ENCODE data around the gene MAP3K5.

GRCh38 chr6:136662347-136663237, 129.7 kb downstream of the MAP3K5 start:
- TF ChIP-seq EP300 (IDR thresholded peaks at IDR 0.05) = no peak
- no peak for TF ChIP-seq POLR2AphosphoS5 (IDR thresholded peaks at IDR 0.05)

Measured in gastroesophageal sphincter (tissue), 2 donors.